ENCODE data around the gene MESP2. TPM values are rescaled to one million over a fixed set of nuclear protein-coding genes. Genes with fewer than 3 reads are reported as not detected.
A peak's percentile ranks its signal among the peaks of the same experiment; 100 is the strongest.

Gene MESP2
- total and polyA plus RNA-seq, 2 of the 8 experiments (the other 6 are each of a cell fraction or from before 2014, with no cell fraction given) = 0.35 to 0.80 TPM

GRCh38 chr15:89745768-89746167 lies 30.4 kb upstream of the MESP2 start:
- DNase-seq (ENCODE audit: low read depth in 1 of 2, low spot score in 2 of 2) (no peak), FAIRE-seq (no peak)
- Histone ChIP-seq H3K4me1 (replicated peaks in 1 of 4; ENCODE audit: control insufficient read depth in 3 of 4, insufficient read depth in 4 of 4, low read length in 3 of 4) (peaks cover 0 to 24% (median 18%) of the 10 kb centered on the region in 4 experiments; a peak in 6 of 7 replicates), H4K5ac (ENCODE audit: insufficient read length, low read depth, low read length) (no peak overlapping the region), H4K20me1 (replicated peaks in 1 of 2; ENCODE audit: control insufficient read depth in 1 of 2, insufficient read depth in 2 of 2, low read length in 2 of 2) (peaks cover 1 to 10% of the 10 kb centered on the region in 2 experiments), H3K56ac (replicated peaks; ENCODE audit: insufficient read length, low read depth, low read length) (peak overlapping the region; percentile 82), H3K9me3 (ENCODE audit: insufficient read depth in 2 of 2, low read depth in 1 of 2, low read length in 1 of 2) (no peaks in the 10 kb centered on the region), H2AK5ac (ENCODE audit: low read depth, low read length) (peak overlapping the region; percentile 83; the same call in 1 of the 2 replicates), H2BK120ac (replicated peaks; ENCODE audit: low read depth, low read length) (no peak overlapping the region), H3K4ac (replicated peaks; ENCODE audit: insufficient read length, low read depth, low read length) (peak overlapping the region; percentile 69), H3K36me3 (ENCODE audit: control insufficient read depth in 2 of 4, insufficient read depth in 4 of 4, low read length in 3 of 4) (no peaks in the 10 kb centered on the region), H4K91ac (replicated peaks; ENCODE audit: insufficient read length, low read length) (no peak overlapping the region), H3K9ac (replicated peaks in 1 of 4; ENCODE audit: extremely low read depth in 1 of 4, low read depth in 3 of 4, low read length in 3 of 4) (no peak overlapping the region), H4K8ac (ENCODE audit: extremely low read depth, insufficient read depth, low read length) (no peak overlapping the region), H3K27me3 (replicated peaks in 1 of 4; ENCODE audit: control insufficient read depth in 3 of 4, extremely low read depth in 1 of 4, insufficient read depth in 3 of 4, low read length in 3 of 4) (peaks cover 34 to 57% (median 54%) of the 10 kb centered on the region in 4 experiments), H2AFZ (ENCODE audit: low read length) (no peak overlapping the region), H3K23ac (ENCODE audit: insufficient read length) (no peak overlapping the region), H3K27ac (ENCODE audit: low read depth, low read length) (no peak overlapping the region), H2BK20ac (ENCODE audit: low read length) (no peak overlapping the region), H3K4me3 (ENCODE audit: extremely low read depth in 1 of 4, insufficient read depth in 2 of 4, low read depth in 3 of 4, low read length in 4 of 4) (no peak overlapping the region), H3K14ac (ENCODE audit: insufficient read length) (no peak overlapping the region), H3K18ac (ENCODE audit: extremely low read depth, low read length) (no peak overlapping the region), H3K4me2 (ENCODE audit: insufficient read depth in 1 of 2, low read depth in 2 of 2, low read length in 2 of 2) (no peak overlapping the region), H2BK15ac (ENCODE audit: low read length) (peak overlapping the region; percentile 53; the same call in 1 of the 2 replicates), H3K79me1 (ENCODE audit: low read depth, low read length) (no peaks in the 10 kb centered on the region; the same call in none of the 2 replicates), H2BK12ac (ENCODE audit: low read depth, low read length) (peak overlapping the region; percentile 84; the same call in 1 of the 2 replicates), H3K23me2 (ENCODE audit: low read depth, low read length) (peaks cover 26% of the 10 kb centered on the region; the same call in 1 of the 2 replicates), H3K79me2 (ENCODE audit: control insufficient read depth in 1 of 2, insufficient read depth in 2 of 2, low read length in 2 of 2) (no peaks in the 10 kb centered on the region), H2BK5ac (ENCODE audit: low read depth, low read length) (0 out of 2 replicates have a peak overlapping the region, but pooled peaks have one; percentile 60)
- ChIA-PET CTCF (ENCODE audit: partially characterized antibody) (interaction anchor here (0.9 to 2.0 kb wide), 4 partner anchors 14 to 142 kb away, joined by 3 to 6 read pairs (median 4); no protein-coding TSS in a partner anchor), POLR2A (ENCODE audit: partially characterized antibody) (no interaction called here)
- 89% methylated on average over 1 of the region's 1 CpG; no CpG with 5 or more reads in 1 of the 2 experiments for WGBS, 2 experiments (ENCODE audit: extremely low coverage in 1 of 2, insufficient coverage in 1 of 2, insufficient read length in 1 of 2, insufficient replicate concordance in 2 of 2, low coverage in 1 of 2, low lambda C conversion rate in 2 of 2, missing lambda C conversion rate in 1 of 2)
- TF ChIP-seq SIN3A (conservative IDR thresholded peaks at IDR 0.05 in 1 of 2, IDR thresholded peaks at IDR 0.05 in 1 of 2; ENCODE audit: low read depth in 1 of 2, low read length in 2 of 2) = no peak
